ENCODE results near the gene BOC. TPM values are rescaled to one million over a fixed set of nuclear protein-coding genes. Genes with fewer than 3 reads are reported as not detected.

BOC gene
- total RNA-seq, 1 donor from 2014 or later, result 93.1 TPM

- peak overlapping the region; percentile 83 for H3K27ac ChIP-seq
- no peak for DNase-seq (ENCODE audit: extremely low spot score in 2 of 2)
- no peak overlapping the region for H3K4me3 ChIP-seq
- TF ChIP-seq POLR2A (IDR thresholded peaks at IDR 0.05) (no peak), CTCF (IDR thresholded peaks at IDR 0.05) (no peak), POLR2AphosphoS5 (IDR thresholded peaks at IDR 0.05; ENCODE audit: insufficient read depth in 1 of 2, low read depth in 1 of 2) (no peak)
- H3K36me3 ChIP-seq, result peaks cover 0 to 72% of the 10 kb centered on the region in 2 donors
- intact Hi-C loops (cut with DNase I), result loop anchor here (5.0 kb wide), 1 partner anchor 63 kb away; the partner anchor contains the start of gene BOC
- H3K9me3 ChIP-seq, result no peaks in the 10 kb centered on the region
- H3K27me3 ChIP-seq, result no peaks in the 10 kb centered on the region
- peaks cover 22% of the 10 kb centered on the region for H3K4me1 ChIP-seq
Measured at GRCh38 chr3:113275258-113275556, 63.9 kb downstream of the BOC start.

GRCh38 chr3:113275583-113275928 is 64.2 kb downstream of the BOC start:
- TF ChIP-seq CTCF (IDR thresholded peaks at IDR 0.05) (no peak), POLR2A (IDR thresholded peaks at IDR 0.05) (no peak), POLR2AphosphoS5 (IDR thresholded peaks at IDR 0.05; ENCODE audit: insufficient read depth in 1 of 2, low read depth in 1 of 2) (no peak)
- Histone ChIP-seq H3K4me1 (peaks cover 22% of the 10 kb centered on the region), H3K4me3 (no peak overlapping the region), H3K27me3 (no peaks in the 10 kb centered on the region), H3K9me3 (no peaks in the 10 kb centered on the region), H3K36me3 (peaks cover 0 to 72% of the 10 kb centered on the region in 2 donors), H3K27ac (peak overlapping the region; percentile 83)
- intact Hi-C loops (cut with DNase I), result loop anchor here (5.0 kb wide), 1 partner anchor 63 kb away; the partner anchor contains the start of gene BOC
- DNase-seq (ENCODE audit: extremely low spot score in 2 of 2), result no peak

GRCh38 chr3:113275929-113276750 is 64.8 kb downstream of the BOC start:
- peaks cover 4 to 72% of the 10 kb centered on the region in 2 donors for H3K36me3 ChIP-seq
- TF ChIP-seq CTCF (IDR thresholded peaks at IDR 0.05) (peak in 1 of 3 experiments; percentile 14), POLR2A (IDR thresholded peaks at IDR 0.05) (no peak), POLR2AphosphoS5 (IDR thresholded peaks at IDR 0.05; ENCODE audit: insufficient read depth in 1 of 2, low read depth in 1 of 2) (peak in 1 of 2 donors; percentile 59)
- intact Hi-C loops (cut with DNase I), result loop anchor here (5.0 kb wide), 1 partner anchor 64 kb away; the partner anchor contains the start of gene BOC
- H3K27me3 ChIP-seq, result no peaks in the 10 kb centered on the region
- peaks cover 22% of the 10 kb centered on the region for H3K4me1 ChIP-seq
- H3K4me3 ChIP-seq, result peak overlapping the region; percentile 24 to 39
- peak overlapping the region; percentile 83 for H3K27ac ChIP-seq
- no peaks in the 10 kb centered on the region for H3K9me3 ChIP-seq
- DNase-seq (ENCODE audit: extremely low spot score in 2 of 2), result no peak

- Histone ChIP-seq H3K4me3 (peak overlapping the region; percentile 24 to 39), H3K4me1 (peaks cover 22% of the 10 kb centered on the region), H3K27me3 (no peaks in the 10 kb centered on the region), H3K9me3 (no peaks in the 10 kb centered on the region), H3K27ac (peak overlapping the region; percentile 83), H3K36me3 (peaks cover 6 to 73% of the 10 kb centered on the region in 2 donors)
- TF ChIP-seq POLR2AphosphoS5 (IDR thresholded peaks at IDR 0.05; ENCODE audit: insufficient read depth in 1 of 2, low read depth in 1 of 2), result no peak
- intact Hi-C loops (cut with DNase I), result loop anchor here (5.0 kb wide), 1 partner anchor 64 kb away; the partner anchor contains the start of gene BOC
- no peak for DNase-seq (ENCODE audit: extremely low spot score in 2 of 2)
Measured at GRCh38 chr3:113276751-113277080, 65.4 kb downstream of the BOC start.

GRCh38 chr3:113277414-113277813 is 66.1 kb downstream of the BOC start:
- no peaks in the 10 kb centered on the region for H3K9me3 ChIP-seq
- no peak overlapping the region for H3K4me3 ChIP-seq
- DNase-seq (ENCODE audit: extremely low spot score in 2 of 2), result no peak
- H3K36me3 ChIP-seq, result peaks cover 6 to 70% of the 10 kb centered on the region in 2 donors
- no peaks in the 10 kb centered on the region for H3K27me3 ChIP-seq
- intact Hi-C loops (cut with DNase I), result loop anchor here (5.0 kb wide), 1 partner anchor 65 kb away; the partner anchor contains the start of gene BOC
- H3K4me1 ChIP-seq, result peaks cover 22% of the 10 kb centered on the region
- H3K27ac ChIP-seq, result peak overlapping the region; percentile 83
- no peak for TF ChIP-seq POLR2AphosphoS5 (IDR thresholded peaks at IDR 0.05; ENCODE audit: insufficient read depth in 1 of 2, low read depth in 1 of 2)
- TF ChIP-seq POLR2A (IDR thresholded peaks at IDR 0.05), result no peak
- TF ChIP-seq CTCF (IDR thresholded peaks at IDR 0.05), result no peak
